Putamen (tissue), 1 donor: Measurements from ENCODE around the gene LRRN2.
"Not testable (repeated sequence)": the region's sequence is repeated elsewhere in the genome, so short reads cannot be mapped to it uniquely, and the experiment has no call there.

Experiments used
- DNase-seq: peaks from one replicate; pipeline ENCODE4 v3.0.0-alpha.2; 2016; ENCODE audit warnings: low spot score

LRRN2 gene

DNA sequence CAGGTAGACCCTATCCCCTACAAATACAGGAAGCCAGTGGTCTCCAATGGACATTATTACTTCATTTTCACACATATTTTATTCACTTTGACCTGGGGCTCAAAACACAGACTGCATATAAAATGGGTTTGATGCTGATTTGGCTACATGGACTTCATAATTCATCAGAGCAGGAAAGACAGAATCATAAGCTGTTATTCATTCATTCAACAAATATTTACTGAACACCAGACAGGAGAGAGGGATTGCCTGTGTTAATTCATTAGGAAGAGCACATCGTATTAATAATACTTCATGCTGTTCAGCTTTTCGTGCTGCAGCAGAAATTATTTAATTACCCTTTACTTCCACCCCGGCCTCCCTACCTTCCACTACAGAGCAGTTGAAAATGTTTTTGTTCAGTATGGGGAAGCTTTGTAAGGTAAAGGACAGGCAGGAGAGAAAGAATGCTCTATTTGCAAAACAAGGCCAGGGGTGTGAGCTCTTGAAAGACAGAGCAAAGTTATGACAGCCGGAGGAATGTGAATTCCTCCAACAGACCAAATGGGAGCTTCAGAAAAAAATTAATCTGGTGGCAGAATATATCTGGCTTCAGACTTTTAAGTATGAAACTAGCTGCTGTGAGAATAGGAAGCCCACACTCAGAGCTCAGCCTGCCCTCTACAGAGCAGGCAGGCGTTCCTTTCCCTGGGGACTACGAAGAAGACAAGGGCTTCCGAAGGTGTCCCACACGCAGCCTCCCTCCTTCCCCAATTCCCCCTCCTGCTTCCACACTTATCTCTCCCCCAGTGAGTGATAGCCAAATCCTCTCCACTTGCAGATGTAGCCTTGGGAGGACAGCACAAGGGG lies 111.3 kb downstream of the LRRN2 start:
- no peak for DNase-seq

DNA sequence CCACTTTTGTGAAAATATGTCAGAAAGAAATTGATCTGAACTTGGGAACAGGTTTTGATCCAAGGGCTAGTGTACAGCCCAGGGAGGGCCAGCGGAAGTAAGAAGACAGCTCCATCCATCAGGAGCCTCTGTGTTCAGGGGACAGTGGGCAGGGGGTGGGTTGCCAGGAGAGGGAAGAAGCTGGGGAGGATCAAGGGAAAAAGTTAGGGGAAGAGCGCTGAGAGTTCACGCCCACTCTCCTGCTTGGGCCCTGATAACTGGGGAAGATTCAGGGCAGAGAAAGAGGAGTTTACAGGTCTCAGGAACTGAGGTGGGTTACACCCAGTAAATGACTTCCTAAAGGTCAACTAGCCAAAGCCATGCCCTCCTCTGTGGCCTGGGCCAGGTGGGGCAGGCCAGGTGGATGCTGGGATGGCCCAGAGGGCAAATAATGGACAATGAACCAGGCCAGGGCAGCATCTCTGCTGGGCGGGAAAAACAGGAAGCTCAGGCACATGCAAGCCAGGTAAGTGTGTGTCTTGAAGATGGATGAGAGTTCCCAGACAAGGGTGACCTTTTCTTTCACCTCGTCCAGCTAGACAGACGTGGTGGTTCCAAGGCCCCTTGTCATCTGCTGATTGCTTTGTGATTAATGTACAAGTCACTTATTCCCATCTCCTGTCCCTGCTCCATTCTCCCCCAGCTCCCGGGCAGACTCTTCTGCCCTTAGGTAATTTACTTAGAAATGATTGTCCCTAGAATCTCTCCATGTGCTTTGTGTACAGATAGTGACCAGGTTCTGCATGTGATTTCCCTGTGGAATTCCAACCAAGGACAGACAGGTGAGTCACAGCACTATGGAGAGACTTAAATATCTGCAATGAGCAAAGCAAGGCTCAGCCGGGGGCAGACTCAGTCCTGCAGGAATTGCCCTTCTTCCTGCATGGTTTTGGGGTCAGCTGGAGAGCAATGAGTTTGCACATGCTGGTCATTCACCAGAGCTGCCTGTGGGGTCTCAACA lies 112.3 kb downstream of the LRRN2 start:
- no peak for DNase-seq

- DNase-seq, result no peak
Measured at GRCh38 chr1:204571631-204572030, 113.9 kb downstream of the LRRN2 start.

GRCh38 chr1:204571128-204571527 lies 114.4 kb downstream of the LRRN2 start:
- DNase-seq, result no peak

- DNase-seq, result not testable (repeated sequence)
Measured at GRCh38 chr1:204570021-204570420, 115.5 kb downstream of the LRRN2 start.

DNA sequence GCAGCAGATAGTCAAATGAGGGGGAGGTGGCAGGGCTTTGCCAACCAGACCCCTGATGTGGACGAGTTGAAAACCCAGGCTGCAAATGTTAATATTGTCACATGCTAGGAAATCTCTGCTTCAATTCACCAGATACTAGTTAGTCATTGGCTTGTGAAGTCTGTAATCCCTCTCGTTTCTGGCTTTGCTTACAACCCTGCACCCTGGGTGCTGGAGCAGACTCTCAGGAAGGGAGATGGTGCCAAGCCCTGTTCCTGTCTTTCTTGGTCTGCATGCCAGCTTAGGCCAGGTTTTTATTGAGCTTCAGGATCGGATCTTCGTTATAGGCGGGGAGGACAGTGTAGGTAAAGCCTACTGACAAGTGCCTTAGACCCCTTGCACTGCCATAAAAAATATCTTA lies 116.1 kb downstream of the LRRN2 start:
- DNase-seq, result no peak

- DNase-seq, result no peak
Measured at GRCh38 chr1:204568576-204569315, 116.8 kb downstream of the LRRN2 start.
